ENCODE measurements around the gene LPO. TPM values are rescaled to one million over a fixed set of nuclear protein-coding genes. Genes with fewer than 3 reads are reported as not detected.

LPO gene
- total RNA-seq, 1 donor from 2014 or later = not detected

GRCh38 chr17:58317421-58318064 is 79.2 kb downstream of the LPO start:
- intact Hi-C loops (cut with DNase I) = no loop called here
- no peaks in the 10 kb centered on the region for H3K27me3 ChIP-seq
- no peaks in the 10 kb centered on the region for H3K9me3 ChIP-seq
- H3K4me3 ChIP-seq = no peak overlapping the region
- no peak overlapping the region for H3K27ac ChIP-seq
- peak; percentile 61 for TF ChIP-seq CTCF (IDR thresholded peaks at IDR 0.05)
- no peaks in the 10 kb centered on the region for H3K4me1 ChIP-seq
- ATAC-seq (peak; percentile 83), DNase-seq (peak; percentile 60)
- no peaks in the 10 kb centered on the region for H3K36me3 ChIP-seq

- Histone ChIP-seq H3K27ac (no peak overlapping the region), H3K9me3 (no peaks in the 10 kb centered on the region), H3K36me3 (no peaks in the 10 kb centered on the region), H3K4me3 (no peak overlapping the region), H3K27me3 (no peaks in the 10 kb centered on the region), H3K4me1 (no peaks in the 10 kb centered on the region)
- ATAC-seq = no peak
- intact Hi-C loops (cut with DNase I) = no loop called here
- no peak for TF ChIP-seq CTCF (IDR thresholded peaks at IDR 0.05)
- peak; percentile 49 for DNase-seq
Measured at GRCh38 chr17:58318065-58318481, 79.7 kb downstream of the LPO start.

Other genes with a start within 250 kb of the LPO start
- gene SRSF1, start 231.3 kb upstream of the LPO start, total RNA-seq = 153 TPM
- gene DYNLL2, start 155.2 kb upstream of the LPO start, total RNA-seq = 37.8 TPM
- gene OR4D1, start 90.2 kb upstream of the LPO start, total RNA-seq = not detected
- gene OR4D2, start 71.6 kb upstream of the LPO start, total RNA-seq = not detected
- not detected for gene EPX, start 45.9 kb upstream of the LPO start, total RNA-seq
- 15.9 TPM for gene MKS1, start 19.3 kb upstream of the LPO start, total RNA-seq
- 0.35 TPM for gene MPO, start 42.4 kb downstream of the LPO start, total RNA-seq
- 21.0 TPM for gene TSPOAP1, start 90.2 kb downstream of the LPO start, total RNA-seq
- 82.4 TPM for gene SUPT4H1, start 113.6 kb downstream of the LPO start, total RNA-seq
- 7.5 TPM for gene RNF43, start 178.9 kb downstream of the LPO start, total RNA-seq
- gene HSF5, start 249.8 kb downstream of the LPO start, total RNA-seq = 0.20 TPM

Data from upper lobe of right lung (tissue), 1 donor.